RPMI7951 (cell line): ENCODE measurements around the gene EMX1. TPM values are rescaled to one million over a fixed set of nuclear protein-coding genes. Genes with fewer than 3 reads are reported as not detected.

Experiments used
- DNase-seq: peaks from one replicate; pipeline ENCODE4 v3.0.0-alpha.2; 2012; ENCODE audit warnings: low read depth
- total RNA-seq: library from RNA; depleted of rRNA; stranded (reverse); fragments of >200 nt; shearing (Covaris generic); gene quantifications from 2 replicates; pipeline ENCODE4 v1.2.3, GENCODE V29; 2014

The EMX1 gene
- total RNA-seq, 1 experiment from 2014 or later = not detected

- DNase-seq = no peak
Observed at GRCh38 chr2:72924353-72925240, 7.3 kb downstream of the EMX1 start.

DNA sequence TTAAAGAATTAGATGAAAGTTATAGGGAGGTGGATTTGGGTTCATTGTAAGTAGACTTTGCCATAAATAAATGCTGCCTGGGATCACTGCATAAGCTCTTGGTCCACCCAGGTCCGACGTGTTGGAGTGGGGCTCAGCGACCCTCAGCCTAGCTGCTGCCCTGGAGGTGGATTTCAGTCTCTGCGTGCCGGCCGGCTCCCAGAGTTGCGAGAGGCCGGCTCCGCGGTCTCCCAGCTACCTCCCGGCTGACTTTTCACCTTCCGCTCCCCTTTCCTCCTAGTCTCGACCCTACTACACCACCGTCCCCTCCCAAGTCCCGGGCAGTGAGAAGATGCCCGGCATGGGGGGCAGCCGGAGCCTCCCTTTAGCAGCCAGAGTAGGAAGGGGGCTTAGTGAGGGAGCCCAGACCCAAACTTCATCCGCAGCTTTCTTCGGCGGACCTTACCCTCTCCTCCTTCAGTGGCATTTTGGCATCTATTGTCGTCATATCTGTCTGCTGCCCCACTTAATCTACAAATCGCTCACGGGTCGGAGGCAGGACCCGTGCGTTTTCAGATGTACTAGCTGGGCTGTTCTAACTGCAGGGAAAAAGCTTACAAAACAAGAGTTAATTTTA lies 8.1 kb downstream of the EMX1 start:
- DNase-seq = no peak

DNA sequence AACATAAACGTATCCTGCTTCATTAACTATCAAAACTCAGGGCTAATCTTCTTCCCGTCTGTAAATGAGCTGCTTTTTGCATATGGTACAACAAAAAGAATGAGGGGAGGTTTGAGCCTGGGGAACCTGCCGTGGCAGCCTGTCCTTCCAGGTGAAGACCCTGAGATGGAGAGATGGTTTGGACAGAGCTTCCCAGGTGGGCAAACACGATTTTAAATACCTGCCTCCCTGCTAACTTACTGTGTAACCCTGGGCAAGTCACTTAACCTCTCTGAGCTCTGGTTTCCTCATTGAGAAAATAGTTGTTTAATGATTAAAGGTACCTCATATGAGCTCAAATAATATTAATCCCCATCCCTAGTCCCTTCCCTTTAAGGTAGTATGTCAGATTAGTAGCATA lies 9.0 kb downstream of the EMX1 start:
- no peak for DNase-seq

GRCh38 chr2:72926811-72927465 lies 9.6 kb downstream of the EMX1 start:
- no peak for DNase-seq

DNA sequence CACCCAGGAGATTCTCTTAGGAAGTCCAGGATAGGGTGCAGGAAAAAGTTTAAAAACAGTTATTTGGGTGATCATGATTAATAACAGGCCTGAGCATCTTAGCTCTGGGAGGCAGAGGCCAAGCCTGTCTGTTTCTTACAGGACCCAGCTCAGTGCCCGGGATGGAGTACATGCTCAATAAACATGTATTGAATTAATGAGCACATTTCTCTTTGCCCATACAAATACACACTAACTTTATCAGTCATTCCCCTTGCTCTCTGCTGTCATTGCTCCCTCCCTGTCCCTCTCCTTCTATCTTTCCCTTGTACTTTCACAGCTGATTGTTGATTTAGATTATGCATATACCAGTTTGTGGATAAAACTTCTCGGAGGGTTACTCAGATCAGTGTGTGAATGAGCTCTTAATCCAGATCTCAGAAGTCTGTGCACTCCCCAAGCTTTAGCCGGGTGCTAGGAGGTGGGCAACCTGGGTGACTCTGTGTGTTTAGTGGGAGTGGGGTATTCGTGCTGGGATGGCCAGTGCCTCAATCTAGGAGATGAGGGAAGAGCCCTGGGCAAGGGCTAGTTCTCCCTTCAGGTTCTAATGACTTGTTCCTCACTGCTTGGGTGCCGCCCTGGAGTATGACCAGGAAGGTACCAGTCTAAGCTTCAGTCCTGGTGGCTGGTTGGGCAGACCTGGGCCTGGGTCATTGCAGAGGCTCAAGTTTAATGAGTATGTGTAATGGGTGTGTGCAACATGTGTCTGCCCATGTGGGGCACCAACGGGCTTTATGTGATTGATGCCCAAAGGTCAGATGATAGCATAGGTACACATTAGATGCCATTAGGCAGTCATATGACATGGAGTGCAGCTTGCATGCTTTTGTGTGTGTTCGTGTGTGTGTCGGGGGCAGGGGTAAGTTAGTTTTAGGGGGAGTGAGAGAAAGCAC lies 10.6 kb downstream of the EMX1 start:
- DNase-seq = no peak

DNA sequence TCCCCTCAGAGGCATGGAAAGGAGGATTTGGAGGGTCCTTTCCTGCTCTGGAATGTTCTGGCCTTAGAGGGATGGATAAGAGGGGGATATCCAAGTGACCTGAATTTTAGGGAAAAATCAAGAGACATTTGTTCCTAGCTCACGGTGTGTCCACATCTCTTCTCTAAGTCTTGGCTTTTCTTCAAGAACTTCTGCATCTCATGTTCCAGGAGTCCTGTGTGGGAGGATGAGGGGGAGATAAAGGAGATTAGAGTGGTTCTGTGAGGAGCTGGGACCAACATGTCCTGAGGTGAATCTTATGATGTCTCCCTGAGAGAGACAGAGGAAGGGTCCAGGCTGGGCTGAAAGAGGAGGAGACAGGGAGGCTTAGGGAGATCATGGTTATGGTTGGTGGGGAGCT lies 11.7 kb downstream of the EMX1 start:
- DNase-seq = no peak

- DNase-seq = peak; percentile 47
Observed at GRCh38 chr2:72931280-72931910, 14.1 kb downstream of the EMX1 start.

DNA sequence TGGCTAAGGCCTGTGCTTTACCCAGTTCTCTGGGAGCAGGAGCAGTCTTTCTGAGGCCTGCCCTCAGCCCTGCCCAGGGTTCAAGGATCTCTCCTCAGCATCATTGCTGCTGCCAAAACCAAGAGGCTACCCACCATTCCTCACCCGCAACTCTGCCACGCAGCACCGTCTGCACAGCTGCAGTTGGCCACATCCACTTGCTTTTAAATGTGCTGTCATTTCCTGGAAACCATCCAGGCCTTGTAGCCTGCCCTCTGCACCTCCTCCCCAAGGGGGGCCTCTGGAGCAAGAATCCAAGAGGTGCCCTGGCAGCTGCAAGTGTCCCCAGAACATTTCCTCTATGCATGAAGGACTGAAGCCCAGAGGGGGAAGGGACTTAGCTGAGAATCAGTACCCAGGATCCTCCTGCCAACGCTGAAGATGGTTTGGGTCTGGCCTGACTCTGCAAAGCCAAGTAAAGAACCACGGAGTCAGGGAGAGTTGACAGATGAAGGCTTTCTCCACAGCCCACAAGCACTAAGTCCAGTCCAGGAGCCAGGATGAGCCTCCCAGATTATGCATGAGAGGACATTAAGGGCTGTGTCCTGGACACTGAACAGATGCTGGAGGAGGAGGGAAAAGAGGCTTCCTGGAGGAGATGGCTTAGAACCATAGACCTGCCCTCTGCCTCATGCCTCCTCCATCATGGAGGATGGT lies 14.9 kb downstream of the EMX1 start:
- DNase-seq = peak; percentile 46

- DNase-seq = no peak
Observed at GRCh38 chr2:72932805-72933204, 15.5 kb downstream of the EMX1 start.

DNA sequence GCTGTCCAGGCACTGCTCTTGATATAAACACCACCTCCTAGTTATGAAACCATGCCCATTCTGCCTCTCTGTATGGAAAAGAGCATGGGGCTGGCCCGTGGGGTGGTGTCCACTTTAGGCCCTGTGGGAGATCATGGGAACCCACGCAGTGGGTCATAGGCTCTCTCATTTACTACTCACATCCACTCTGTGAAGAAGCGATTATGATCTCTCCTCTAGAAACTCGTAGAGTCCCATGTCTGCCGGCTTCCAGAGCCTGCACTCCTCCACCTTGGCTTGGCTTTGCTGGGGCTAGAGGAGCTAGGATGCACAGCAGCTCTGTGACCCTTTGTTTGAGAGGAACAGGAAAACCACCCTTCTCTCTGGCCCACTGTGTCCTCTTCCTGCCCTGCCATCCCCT lies 15.9 kb downstream of the EMX1 start:
- DNase-seq = no peak

DNA sequence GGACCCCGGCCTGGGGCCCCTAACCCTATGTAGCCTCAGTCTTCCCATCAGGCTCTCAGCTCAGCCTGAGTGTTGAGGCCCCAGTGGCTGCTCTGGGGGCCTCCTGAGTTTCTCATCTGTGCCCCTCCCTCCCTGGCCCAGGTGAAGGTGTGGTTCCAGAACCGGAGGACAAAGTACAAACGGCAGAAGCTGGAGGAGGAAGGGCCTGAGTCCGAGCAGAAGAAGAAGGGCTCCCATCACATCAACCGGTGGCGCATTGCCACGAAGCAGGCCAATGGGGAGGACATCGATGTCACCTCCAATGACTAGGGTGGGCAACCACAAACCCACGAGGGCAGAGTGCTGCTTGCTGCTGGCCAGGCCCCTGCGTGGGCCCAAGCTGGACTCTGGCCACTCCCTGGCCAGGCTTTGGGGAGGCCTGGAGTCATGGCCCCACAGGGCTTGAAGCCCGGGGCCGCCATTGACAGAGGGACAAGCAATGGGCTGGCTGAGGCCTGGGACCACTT lies 16.4 kb downstream of the EMX1 start:
- no peak for DNase-seq

GRCh38 chr2:72934683-72935610 lies 17.6 kb downstream of the EMX1 start:
- DNase-seq = peak; percentile 26

DNA sequence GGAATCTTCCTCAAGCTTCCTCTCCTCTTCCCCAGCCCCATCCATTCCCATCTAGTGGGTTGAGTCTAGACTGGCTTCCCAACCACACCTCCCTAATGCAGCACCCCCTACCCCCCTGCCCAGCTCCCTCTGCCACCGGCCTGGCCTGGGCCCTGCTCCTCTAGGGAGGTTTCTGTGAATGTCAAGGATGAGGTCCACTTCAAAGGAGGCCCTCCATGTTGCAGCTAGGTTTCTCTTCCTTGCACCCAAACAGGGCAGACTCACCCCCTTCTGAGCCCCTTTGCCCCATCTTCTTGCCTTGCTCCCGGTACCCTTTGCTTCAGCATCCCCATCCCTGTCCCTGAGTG lies 18.3 kb downstream of the EMX1 start:
- no peak for DNase-seq

- no peak for DNase-seq
Observed at GRCh38 chr2:72936660-72937355, 19.5 kb downstream of the EMX1 start.

GRCh38 chr2:72937356-72937669 lies 20.0 kb downstream of the EMX1 start:
- DNase-seq = no peak

DNA sequence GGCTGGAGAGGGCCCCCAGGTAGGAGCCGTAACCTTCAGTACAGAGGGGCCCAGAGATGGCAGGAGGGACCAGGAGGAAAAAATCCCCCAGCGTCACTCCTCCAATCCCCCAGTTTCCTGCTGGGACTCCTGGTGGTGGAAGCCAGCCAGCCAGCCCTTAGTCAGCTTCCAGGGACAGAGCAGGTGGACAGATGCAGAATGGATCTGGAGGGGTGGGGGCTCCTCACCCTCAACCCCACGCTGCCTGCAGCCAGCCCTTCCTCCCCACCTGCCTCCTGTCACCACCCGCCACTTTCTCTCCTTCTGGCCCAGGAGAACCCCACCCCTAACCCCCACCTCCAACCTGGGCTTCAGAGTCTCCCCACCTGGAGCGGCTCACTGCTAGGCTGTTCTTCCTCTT lies 21.1 kb downstream of the EMX1 start:
- no peak for DNase-seq

DNA sequence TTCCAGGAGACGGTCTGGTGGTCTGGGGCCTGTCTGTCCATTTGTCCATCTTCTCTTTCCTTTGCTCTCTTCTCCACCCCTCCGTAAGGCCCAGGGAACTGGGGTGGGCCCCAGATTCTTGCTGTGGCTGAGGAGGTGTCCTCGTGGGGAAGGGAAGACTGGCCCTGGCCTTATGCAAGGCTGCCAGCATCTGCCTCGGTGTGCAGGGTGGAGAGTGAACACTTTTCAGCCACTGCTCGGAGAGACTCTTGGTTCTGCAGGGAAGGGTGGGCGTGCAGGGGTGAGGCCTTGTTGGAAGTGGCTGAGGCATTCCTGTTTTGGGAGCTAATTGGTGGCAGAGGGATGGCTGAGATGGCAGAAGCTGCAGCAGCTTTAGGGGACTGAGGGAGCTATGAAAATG lies 23.0 kb downstream of the EMX1 start:
- DNase-seq = no peak

GRCh38 chr2:72940786-72941185 lies 23.5 kb downstream of the EMX1 start:
- DNase-seq = no peak

DNA sequence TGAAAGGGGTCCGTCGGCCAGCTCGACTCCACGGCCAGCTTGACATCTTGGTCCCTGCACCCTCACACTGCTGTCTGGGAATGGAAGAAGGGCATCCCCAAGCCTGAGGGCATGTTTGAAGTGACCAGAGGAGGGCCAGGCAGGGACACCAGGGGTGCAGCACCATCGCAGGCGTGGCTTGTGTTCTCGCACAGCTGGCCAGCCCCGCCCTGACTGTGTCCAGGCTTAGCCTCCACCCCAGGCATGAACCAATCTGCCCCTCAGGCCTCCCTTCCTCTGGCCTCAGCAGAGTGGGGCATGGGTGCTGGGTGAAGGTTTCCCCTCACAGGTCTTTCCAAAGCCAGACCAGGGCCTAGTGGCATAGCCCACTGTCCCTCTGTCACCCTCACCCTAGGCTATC lies 25.0 kb downstream of the EMX1 start:
- no peak for DNase-seq
